Glutamatergic neuron (in vitro differentiated cells): ENCODE data around the gene SLC39A8. TPM values are rescaled to one million over a fixed set of nuclear protein-coding genes. Genes with fewer than 3 reads are reported as not detected.

Source experiments
- DNase-seq: peaks from one replicate; pipeline ENCODE4 v3.0.0; 2022
- H3K27ac Mint-ChIP-seq: one replicate; pipeline ENCODE4 v1.8.0; 2020; ENCODE audit warnings: mild to moderate bottlenecking, mixed read lengths, inconsistent platforms; ENCODE audit not compliant: unreplicated experiment
- H3K27me3 Mint-ChIP-seq: one replicate; pipeline ENCODE4 v1.8.0; 2020; ENCODE audit warnings: mild to moderate bottlenecking, moderate library complexity, mixed read lengths, inconsistent platforms; ENCODE audit not compliant: unreplicated experiment
- H3K36me3 Mint-ChIP-seq: one replicate; pipeline ENCODE4 v1.8.0; 2020; ENCODE audit warnings: mild to moderate bottlenecking, mixed read lengths, inconsistent platforms; ENCODE audit not compliant: unreplicated experiment
- H3K4me1 Mint-ChIP-seq: one replicate; pipeline ENCODE4 v1.8.0; 2020; ENCODE audit warnings: mild to moderate bottlenecking, low read depth, mixed read lengths, inconsistent platforms; ENCODE audit not compliant: unreplicated experiment
- H3K4me3 Mint-ChIP-seq: one replicate; pipeline ENCODE4 v1.8.0; 2020; ENCODE audit warnings: mild to moderate bottlenecking, mixed read lengths, inconsistent platforms; ENCODE audit not compliant: unreplicated experiment
- H3K9me3 Mint-ChIP-seq: one replicate; pipeline ENCODE4 v1.8.0; 2020; ENCODE audit warnings: mild to moderate bottlenecking, moderate library complexity, mixed read lengths, inconsistent platforms; ENCODE audit not compliant: unreplicated experiment
- total RNA-seq: library from RNA; stranded (reverse); fragmentation: NEBNext Ultra II Directional; extraction: Animal tissue kit (Norgen Biotek cat#: 25700); gene quantifications from one replicate; pipeline ENCODE4 v1.2.1, GENCODE V29; 2021; ENCODE audit not compliant: unreplicated experiment
- TF ChIP-seq, protein P1 (sequence below): fragments of 200-600 bp; sonication (generic); IDR thresholded peaks from one replicate; pipeline ENCODE4 v1.5.0; 2021; ENCODE audit not compliant: partially characterized antibody, unreplicated experiment

SLC39A8 gene
- total RNA-seq, 1 donor from 2014 or later: 0.83 TPM

DNA sequence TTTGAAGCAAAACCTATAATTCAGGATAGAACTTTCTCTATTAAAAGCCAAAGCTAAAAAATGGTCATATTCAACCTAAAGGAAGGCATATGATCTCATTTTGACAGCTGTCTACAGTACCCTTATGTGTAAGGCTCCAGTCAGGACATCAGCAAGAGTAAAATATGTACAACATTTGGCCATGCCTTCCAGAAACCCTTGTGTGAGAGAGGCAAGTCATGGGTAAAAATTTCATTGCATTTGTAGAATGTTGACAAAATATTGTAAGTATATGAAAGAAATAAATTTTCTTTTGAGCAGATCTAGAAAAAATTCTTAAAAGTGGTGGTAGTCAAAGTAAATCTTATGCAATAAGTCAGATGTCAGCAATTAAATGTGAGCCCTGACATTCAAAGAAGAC is 132.3 kb downstream of the SLC39A8 start:
- no peak overlapping the region for H3K4me3 Mint-ChIP-seq
- no peaks in the 10 kb centered on the region for H3K9me3 Mint-ChIP-seq
- no peak overlapping the region for H3K27ac Mint-ChIP-seq
- no peaks in the 10 kb centered on the region for H3K36me3 Mint-ChIP-seq
- no peaks in the 10 kb centered on the region for H3K4me1 Mint-ChIP-seq
- peaks cover 4% of the 10 kb centered on the region for H3K27me3 Mint-ChIP-seq
- TF ChIP-seq, protein P1, sequence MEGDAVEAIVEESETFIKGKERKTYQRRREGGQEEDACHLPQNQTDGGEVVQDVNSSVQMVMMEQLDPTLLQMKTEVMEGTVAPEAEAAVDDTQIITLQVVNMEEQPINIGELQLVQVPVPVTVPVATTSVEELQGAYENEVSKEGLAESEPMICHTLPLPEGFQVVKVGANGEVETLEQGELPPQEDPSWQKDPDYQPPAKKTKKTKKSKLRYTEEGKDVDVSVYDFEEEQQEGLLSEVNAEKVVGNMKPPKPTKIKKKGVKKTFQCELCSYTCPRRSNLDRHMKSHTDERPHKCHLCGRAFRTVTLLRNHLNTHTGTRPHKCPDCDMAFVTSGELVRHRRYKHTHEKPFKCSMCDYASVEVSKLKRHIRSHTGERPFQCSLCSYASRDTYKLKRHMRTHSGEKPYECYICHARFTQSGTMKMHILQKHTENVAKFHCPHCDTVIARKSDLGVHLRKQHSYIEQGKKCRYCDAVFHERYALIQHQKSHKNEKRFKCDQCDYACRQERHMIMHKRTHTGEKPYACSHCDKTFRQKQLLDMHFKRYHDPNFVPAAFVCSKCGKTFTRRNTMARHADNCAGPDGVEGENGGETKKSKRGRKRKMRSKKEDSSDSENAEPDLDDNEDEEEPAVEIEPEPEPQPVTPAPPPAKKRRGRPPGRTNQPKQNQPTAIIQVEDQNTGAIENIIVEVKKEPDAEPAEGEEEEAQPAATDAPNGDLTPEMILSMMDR: no peak
- no peak for DNase-seq

Other genes starting within 250 kb of the SLC39A8 start
- gene NFKB1, start 155.9 kb upstream of the SLC39A8 start, total RNA-seq: 3.2 TPM